Body of pancreas (tissue), 4 donors: ENCODE measurements around the gene ARHGAP22. TPM values are rescaled to one million over a fixed set of nuclear protein-coding genes. Genes with fewer than 3 reads are reported as not detected.

ENCODE experiments used
- ATAC-seq: fragments of 150-250 bp; one replicate; pipeline ENCODE4 v1.9.1; 2016
- DNase-seq, 4 donors: peaks; one replicate each; pipeline ENCODE4 v3.0.0-alpha.2; 2019
- H3K27ac ChIP-seq, 4 donors: fragments of 200-600 bp; sonication (generic); 1 replicate in 3 of 4; 2 replicates in 1 of 4; pipeline versions ENCODE4 v1.5.1 to v1.6.1; 2016 to 2019; ENCODE audit warnings: mild to moderate bottlenecking in 1 of 4, mixed read lengths in 1 of 4, moderate library complexity in 1 of 4
- H3K27me3 ChIP-seq, 2 donors: fragments of 200-600 bp; sonication (generic); one replicate each; pipeline ENCODE4 v1.6.0; 2016; ENCODE audit warnings: mild to moderate bottlenecking in 1 of 2
- H3K36me3 ChIP-seq, 2 donors: fragments of 200-600 bp; sonication (generic); replicated peaks in 1 of 2; 2 replicates each; pipeline ENCODE4 v1.5.1; 2016; ENCODE audit warnings: low read depth in 2 of 2; ENCODE audit not compliant: insufficient read depth in 1 of 2
- H3K4me1 ChIP-seq: fragments of 200-600 bp; sonication (generic); one replicate; pipeline ENCODE4 v1.6.0; 2016
- H3K4me3 ChIP-seq, 2 donors: fragments of 200-600 bp; sonication (generic); 1 replicate in 1 of 2; 2 replicates in 1 of 2; pipeline ENCODE4 v1.5.1; 2016 to 2019
- H3K9me3 ChIP-seq, 3 donors: fragments of 200-600 bp; sonication (generic); 1 replicate in 2 of 3; 2 replicates in 1 of 3; pipeline ENCODE4 v1.5.1; 2016
- POLR2A ChIP-seq, 3 donors: fragments of 450-650 bp; IDR thresholded peaks; one replicate each; pipeline ENCODE4 v1.6.1; 2016; ENCODE audit warnings: antibody characterized with exemption in 3 of 3, mild to moderate bottlenecking in 2 of 3
- WGBS, 2 donors: methylation state at CpG; one replicate each; pipeline ENCODE4 v1.1.5; 2017; 5-methylcytosine and 5-hydroxymethylcytosine counted together
- intact Hi-C: fragments of 100-400 bp; cut with DNase I; formaldehyde crosslinking; loops from one replicate; pipeline ENCODE4 v1.15.1; 2023
- total RNA-seq, 2 donors: library from RNA; depleted of rRNA; stranded (reverse); fragments of >200 nt; gene quantifications; one replicate each; pipeline ENCODE4 v1.1.0, GENCODE V29; 2016
- TF ChIP-seq, protein P1 (sequence below), 7 experiments: fragments of 450-650 bp in 4 of 7; fragments of 200-600 bp in 3 of 7; sonication (generic) in 3 of 7; IDR thresholded peaks; one replicate each; pipeline ENCODE4 v1.5.1; 2016 to 2019; ENCODE audit warnings: antibody characterized with exemption in 7 of 7

Gene ARHGAP22
- total RNA-seq, 2 donors from 2014 or later = 1.6 to 4.6 TPM

- no peaks in the 10 kb centered on the region for H3K36me3 ChIP-seq
- ATAC-seq (no peak), DNase-seq (no peak)
- intact Hi-C loops = no loop called here
- H3K4me3 ChIP-seq = no peak overlapping the region
- no peaks in the 10 kb centered on the region for H3K27me3 ChIP-seq
- no peaks in the 10 kb centered on the region for H3K4me1 ChIP-seq
- no peaks in the 10 kb centered on the region for H3K9me3 ChIP-seq
- no peak for TF ChIP-seq POLR2A (IDR thresholded peaks at IDR 0.05)
- TF ChIP-seq, protein P1, sequence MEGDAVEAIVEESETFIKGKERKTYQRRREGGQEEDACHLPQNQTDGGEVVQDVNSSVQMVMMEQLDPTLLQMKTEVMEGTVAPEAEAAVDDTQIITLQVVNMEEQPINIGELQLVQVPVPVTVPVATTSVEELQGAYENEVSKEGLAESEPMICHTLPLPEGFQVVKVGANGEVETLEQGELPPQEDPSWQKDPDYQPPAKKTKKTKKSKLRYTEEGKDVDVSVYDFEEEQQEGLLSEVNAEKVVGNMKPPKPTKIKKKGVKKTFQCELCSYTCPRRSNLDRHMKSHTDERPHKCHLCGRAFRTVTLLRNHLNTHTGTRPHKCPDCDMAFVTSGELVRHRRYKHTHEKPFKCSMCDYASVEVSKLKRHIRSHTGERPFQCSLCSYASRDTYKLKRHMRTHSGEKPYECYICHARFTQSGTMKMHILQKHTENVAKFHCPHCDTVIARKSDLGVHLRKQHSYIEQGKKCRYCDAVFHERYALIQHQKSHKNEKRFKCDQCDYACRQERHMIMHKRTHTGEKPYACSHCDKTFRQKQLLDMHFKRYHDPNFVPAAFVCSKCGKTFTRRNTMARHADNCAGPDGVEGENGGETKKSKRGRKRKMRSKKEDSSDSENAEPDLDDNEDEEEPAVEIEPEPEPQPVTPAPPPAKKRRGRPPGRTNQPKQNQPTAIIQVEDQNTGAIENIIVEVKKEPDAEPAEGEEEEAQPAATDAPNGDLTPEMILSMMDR (IDR thresholded peaks at IDR 0.05) = no peak
- WGBS, 2 donors = 59 to 79% methylated on average over 4 to 7 of the region's 7 CpGs
- no peak overlapping the region for H3K27ac ChIP-seq
Measured at GRCh38 chr10:48548531-48549135, 56.2 kb downstream of the ARHGAP22 start.

GRCh38 chr10:48547981-48548380 is 56.9 kb downstream of the ARHGAP22 start:
- Histone ChIP-seq H3K27ac (no peak overlapping the region), H3K4me1 (no peaks in the 10 kb centered on the region), H3K36me3 (no peaks in the 10 kb centered on the region), H3K4me3 (no peak overlapping the region), H3K27me3 (no peaks in the 10 kb centered on the region), H3K9me3 (no peaks in the 10 kb centered on the region)
- DNase-seq (no peak), ATAC-seq (no peak)
- intact Hi-C loops = no loop called here
- TF ChIP-seq POLR2A (IDR thresholded peaks at IDR 0.05) = no peak
- TF ChIP-seq, protein P1 (IDR thresholded peaks at IDR 0.05) = no peak
- 89 to 92% methylated on average over 10 of the region's 10 CpGs for WGBS, 2 donors

- no peak overlapping the region for H3K4me3 ChIP-seq
- H3K27ac ChIP-seq = no peak overlapping the region
- H3K36me3 ChIP-seq = no peaks in the 10 kb centered on the region
- ATAC-seq = no peak
- H3K9me3 ChIP-seq = no peaks in the 10 kb centered on the region
- no peaks in the 10 kb centered on the region for H3K27me3 ChIP-seq
- TF ChIP-seq POLR2A (IDR thresholded peaks at IDR 0.05) = no peak
- TF ChIP-seq, protein P1 (IDR thresholded peaks at IDR 0.05) = no peak
- H3K4me1 ChIP-seq = no peaks in the 10 kb centered on the region
- DNase-seq = no peak
- intact Hi-C loops = no loop called here
- 81 to 82% methylated on average over 9 to 10 of the region's 10 CpGs for WGBS, 2 donors
Measured at GRCh38 chr10:48547061-48547895, 57.6 kb downstream of the ARHGAP22 start.

- intact Hi-C loops = no loop called here
- DNase-seq (no peak), ATAC-seq (no peak)
- 76 to 81% methylated on average over 13 to 14 of the region's 14 CpGs for WGBS, 2 donors
- no peak overlapping the region for H3K4me3 ChIP-seq
- no peak overlapping the region for H3K27ac ChIP-seq
- TF ChIP-seq, protein P1 (IDR thresholded peaks at IDR 0.05) = no peak
- no peak for TF ChIP-seq POLR2A (IDR thresholded peaks at IDR 0.05)
- H3K4me1 ChIP-seq = no peaks in the 10 kb centered on the region
- no peaks in the 10 kb centered on the region for H3K9me3 ChIP-seq
- H3K36me3 ChIP-seq = no peaks in the 10 kb centered on the region
- no peaks in the 10 kb centered on the region for H3K27me3 ChIP-seq
Measured at GRCh38 chr10:48545462-48546145, 59.3 kb downstream of the ARHGAP22 start.
